ENCODE data around the gene BMP4. TPM values are rescaled to one million over a fixed set of nuclear protein-coding genes. Genes with fewer than 3 reads are reported as not detected.

BMP4 gene
- total RNA-seq, 2 experiments from 2014 or later = not detected

DNA sequence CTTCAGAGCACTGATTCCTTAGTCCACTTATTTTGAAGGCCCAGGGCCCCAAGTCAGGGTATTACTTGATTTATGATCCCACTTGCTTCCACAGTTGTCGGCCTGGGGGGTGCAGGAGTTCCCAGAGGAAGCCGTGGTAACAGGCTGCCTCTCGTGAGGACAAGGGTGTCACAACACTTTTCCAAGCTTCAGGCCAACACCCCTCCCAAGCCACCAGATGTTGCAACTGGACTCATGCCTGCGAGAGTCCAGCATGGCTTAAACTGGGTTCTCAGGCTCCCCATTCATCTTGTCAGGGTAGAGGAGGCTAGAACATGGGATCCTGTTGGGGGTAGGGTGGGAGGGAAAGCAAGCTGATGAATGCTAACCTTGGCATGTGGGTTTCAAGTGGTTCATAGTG is 56.1 kb downstream of the BMP4 start:
- ChIA-PET CTCF (no interaction called here), POLR2A (no interaction called here)
